ENCODE data around the gene ASTN2.

DNA sequence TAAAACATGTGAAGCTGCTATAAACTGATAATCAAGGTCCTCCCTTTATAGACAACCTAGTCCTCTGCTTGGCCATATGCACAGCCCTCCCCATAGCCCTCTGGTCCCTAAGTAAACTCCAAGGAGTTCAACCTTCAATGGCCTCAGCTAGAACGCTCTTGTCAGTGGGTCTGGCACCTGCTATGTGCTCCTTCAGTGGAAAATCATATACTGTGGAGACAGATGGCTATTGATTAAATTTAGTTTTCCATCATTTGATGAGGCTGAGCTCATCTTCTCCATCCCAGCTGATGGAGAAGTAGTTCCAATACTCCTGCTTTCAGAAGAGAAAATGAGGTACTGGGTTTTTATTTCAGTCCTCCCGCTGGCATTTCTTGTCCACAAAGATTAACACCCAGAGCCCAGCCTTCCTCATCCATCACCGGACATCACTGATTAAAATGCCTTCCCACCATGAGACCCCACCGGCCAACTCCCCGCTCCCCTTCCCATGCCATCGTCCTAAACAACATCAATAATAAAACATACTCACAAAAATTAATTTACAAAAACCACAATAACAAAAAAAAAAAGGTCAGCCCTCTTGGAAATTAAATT, 593.1 kb downstream of the ASTN2 start:
- TF ChIP-seq, protein P1, sequence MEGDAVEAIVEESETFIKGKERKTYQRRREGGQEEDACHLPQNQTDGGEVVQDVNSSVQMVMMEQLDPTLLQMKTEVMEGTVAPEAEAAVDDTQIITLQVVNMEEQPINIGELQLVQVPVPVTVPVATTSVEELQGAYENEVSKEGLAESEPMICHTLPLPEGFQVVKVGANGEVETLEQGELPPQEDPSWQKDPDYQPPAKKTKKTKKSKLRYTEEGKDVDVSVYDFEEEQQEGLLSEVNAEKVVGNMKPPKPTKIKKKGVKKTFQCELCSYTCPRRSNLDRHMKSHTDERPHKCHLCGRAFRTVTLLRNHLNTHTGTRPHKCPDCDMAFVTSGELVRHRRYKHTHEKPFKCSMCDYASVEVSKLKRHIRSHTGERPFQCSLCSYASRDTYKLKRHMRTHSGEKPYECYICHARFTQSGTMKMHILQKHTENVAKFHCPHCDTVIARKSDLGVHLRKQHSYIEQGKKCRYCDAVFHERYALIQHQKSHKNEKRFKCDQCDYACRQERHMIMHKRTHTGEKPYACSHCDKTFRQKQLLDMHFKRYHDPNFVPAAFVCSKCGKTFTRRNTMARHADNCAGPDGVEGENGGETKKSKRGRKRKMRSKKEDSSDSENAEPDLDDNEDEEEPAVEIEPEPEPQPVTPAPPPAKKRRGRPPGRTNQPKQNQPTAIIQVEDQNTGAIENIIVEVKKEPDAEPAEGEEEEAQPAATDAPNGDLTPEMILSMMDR (conservative IDR thresholded peaks at IDR 0.05; ENCODE audit: low read length), result no peak
- no peak for TF ChIP-seq EZH2phosphoT487 (IDR thresholded peaks at IDR 0.05; ENCODE audit: borderline replicate concordance, low read depth, low read length)
